ENCODE results near the gene RAMP2.
"Not testable (repeated sequence)": the region's sequence is repeated elsewhere in the genome, so short reads cannot be mapped to it uniquely, and the experiment has no call there.

The RAMP2 gene, protein sequence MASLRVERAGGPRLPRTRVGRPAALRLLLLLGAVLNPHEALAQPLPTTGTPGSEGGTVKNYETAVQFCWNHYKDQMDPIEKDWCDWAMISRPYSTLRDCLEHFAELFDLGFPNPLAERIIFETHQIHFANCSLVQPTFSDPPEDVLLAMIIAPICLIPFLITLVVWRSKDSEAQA

DNA sequence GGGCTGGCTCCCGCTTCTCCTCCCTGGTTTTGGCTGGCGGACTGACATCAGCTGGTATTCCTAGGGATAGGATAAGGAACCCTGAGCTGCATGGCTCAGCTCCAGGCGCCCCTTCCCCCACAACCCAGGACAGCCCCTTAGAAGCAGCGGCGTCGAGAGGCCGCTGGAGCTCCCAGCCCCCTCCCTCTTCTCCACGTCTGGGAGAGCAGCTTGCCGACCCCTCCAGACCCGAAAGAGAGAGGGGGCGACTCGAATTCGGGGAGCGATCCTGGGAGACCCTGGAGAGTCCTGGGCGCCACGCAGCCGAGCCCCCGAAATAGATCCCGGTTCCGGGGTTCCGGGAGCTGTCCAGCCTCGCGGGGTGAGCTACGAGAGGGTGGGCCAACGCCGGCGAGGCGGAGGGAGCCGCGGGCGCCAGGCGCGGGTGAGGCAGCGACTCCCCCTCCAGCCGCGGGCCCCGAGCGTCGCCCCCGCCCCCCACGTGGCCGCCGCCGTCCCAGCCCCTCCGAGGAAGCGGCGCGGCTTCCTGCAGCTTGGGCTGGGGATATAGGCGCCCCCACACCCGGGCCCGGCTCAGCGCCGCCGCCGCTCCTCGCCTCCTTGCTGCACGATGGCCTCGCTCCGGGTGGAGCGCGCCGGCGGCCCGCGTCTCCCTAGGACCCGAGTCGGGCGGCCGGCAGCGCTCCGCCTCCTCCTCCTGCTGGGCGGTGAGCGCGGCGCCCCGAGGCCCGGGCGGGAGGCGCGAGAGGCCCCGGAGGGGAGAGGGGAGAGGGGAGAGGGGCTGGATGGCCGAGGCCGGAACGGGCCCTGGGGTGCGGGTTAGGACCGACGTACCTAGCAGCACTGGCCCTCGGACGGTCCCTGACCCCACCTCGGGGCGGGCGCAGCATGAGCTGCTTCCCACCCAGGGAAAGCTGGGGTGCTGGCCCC lies at the start of gene RAMP2:
Gene RAMP2, plus strand, starts transcription at position 576 of the 930 bp plus-strand sequence. Its CDS starts 35 bp downstream, at position 611.
- peak in 1 of 14 donors; percentile 32 for DNase-seq

DNA sequence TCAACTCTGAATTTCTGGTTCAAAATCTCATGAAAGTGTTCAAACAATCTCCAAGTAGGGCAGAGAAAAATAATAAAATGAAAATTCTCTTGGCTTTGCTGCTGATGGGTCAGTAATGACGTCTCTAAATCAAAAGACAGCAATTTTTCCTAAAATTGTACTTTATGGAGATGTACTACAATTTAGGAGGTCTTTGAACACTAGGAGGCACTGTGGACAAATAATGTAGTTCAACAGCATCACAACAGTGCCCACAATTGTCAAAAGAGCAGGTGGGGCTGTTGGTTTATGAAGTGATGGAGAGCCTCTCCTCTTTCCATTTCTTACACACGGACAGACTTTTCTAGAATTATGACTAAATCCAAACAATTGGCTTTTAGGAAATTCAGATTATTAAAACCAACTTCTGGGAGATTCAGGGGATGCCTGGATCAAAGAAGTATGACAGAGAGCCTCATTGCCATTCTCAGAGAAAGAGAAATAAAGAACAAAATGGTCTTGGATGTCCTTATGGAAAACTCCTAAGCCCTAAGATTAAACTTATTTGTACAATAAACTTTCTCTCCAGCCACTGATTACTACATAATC lies 39.9 kb upstream of the RAMP2 start:
- DNase-seq = peak in 4 of 14 donors; percentile 1 to 5 (median 3)

DNA sequence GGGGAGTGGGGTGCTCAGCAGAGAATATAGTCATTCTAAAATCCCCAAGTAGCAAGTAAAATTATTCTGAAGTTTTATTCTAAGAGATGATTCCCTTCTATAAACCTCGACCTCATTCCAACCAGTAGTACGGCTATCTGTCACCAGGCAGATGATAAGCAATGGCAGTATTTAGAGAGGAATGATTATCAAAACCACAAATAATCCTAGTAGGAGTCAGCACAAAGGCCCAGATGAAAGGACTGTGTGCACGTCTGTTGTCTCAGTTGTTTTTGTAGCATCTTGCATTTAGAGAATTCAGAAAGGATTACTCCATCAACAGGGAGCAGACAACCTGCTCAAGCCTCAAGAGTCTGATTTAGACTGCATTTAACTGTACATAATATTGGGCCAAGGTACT lies 37.4 kb upstream of the RAMP2 start:
- DNase-seq = no peak

DNA sequence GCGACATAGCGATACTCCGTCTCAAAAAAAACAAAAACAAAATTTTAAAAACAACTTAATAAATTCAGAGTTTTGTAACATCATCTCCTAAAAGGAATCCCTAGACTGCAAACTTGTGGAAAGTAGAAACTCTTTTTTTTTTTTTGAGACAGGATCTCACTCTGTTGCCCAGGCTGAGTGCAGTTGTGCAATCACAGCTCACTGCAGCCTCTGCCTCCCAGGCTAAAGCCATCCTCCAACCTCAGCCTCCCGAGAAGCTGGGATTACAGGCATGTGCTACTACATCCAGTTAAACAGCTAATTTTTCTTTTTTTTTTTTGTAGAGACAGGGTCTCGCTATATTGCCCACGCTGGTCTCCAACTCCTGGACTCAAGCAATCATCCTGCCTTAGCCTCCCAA lies 35.9 kb upstream of the RAMP2 start:
- DNase-seq = no peak

DNA sequence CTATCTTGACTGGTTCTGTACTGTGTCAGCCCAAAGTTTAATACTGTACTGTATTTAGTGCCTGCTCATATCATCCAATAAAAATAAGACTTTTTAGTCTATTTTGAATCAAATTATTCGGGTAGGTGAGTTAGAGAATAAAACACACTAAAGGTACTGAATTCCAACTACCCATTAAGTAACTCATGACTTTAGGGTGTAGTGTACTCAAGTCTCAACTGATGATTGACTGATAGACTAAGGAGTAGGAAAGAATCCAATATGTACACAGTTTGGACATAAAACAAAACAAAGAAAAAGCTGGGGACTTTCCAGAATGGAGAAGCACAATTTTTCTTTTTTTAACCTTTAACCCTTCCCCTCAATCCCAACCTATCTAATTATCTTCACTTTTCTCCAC lies 20.3 kb upstream of the RAMP2 start:
- DNase-seq = no peak

DNA sequence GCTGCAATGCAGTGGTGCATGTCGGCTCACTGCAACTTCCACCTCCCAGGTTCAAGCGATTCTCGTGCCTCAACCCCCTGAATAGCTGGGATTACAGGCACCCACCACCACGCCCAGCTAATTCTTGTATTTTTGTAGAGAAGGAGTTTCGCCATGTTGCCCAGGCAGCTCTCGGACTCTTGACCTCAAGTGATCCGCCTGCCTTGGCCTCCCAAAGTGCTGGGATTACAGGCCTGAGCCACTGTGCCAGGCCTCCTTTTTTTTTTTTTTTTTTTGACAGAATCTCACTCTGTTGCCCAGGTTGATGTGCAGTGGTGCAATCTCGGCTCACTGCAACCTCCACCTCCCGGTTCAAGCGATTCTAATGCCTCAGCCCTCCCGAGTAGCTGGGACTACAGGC lies 18.1 kb upstream of the RAMP2 start:
- DNase-seq = not testable (repeated sequence)

DNA sequence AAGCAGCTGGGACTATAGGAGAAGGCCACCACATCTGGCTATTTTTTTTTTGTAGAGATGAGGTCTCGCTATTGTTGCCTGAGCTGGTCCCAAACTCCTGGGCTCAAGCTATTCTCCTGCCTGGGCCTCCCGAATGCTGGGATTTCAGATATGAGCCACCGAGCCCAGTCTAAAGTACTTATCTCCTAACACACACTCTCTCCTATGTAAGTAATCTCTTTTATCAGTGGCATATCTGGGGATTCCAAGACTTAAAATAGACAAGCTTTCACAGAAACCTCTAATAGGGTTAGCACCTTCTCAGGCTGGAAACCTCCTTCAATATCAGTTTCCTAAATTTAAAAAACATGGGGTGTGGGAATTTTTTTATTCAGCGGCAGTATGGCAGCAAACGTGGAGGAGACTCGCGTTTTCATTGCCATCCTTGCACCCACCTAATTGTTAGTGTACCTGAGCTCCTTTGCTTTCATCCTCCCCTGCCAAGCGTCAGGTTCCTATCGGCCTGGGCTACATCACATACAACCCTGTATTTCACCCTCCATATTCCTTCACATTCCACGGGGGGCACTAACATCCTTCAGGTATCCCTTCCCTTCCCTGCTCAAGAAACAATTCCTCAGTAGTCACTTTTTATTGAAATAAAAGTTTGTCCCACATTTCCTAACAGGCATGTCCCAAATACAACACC lies 17.3 kb upstream of the RAMP2 start:
- DNase-seq = no peak

DNA sequence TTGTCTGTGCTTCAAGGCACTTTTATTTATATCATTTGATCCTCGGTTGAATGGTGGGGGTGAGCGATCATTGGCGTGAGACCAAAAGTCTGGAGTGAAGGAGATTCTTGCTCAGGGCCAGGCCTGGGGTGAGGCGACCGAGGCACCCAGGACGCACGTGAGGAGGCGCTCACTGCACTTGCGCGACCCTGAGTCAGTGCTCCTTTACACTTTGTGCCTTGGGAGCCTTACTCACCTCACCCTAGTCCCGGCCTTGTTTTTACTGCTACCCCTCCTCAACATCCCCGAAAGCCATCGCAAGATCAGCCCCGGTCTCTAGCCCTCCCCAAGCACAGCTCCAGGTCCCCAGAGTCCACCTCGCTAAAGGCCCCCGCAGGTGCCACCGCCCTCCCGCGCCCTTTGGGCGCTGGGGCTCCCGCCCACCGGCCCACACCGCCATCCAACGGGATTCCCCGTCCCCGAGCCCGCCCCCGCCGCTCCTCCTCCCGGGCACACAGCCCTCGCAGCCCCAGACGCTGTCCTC lies 16.7 kb upstream of the RAMP2 start:
- DNase-seq = peak in 10 of 14 donors; percentile 35 to 81 (median 74)

DNA sequence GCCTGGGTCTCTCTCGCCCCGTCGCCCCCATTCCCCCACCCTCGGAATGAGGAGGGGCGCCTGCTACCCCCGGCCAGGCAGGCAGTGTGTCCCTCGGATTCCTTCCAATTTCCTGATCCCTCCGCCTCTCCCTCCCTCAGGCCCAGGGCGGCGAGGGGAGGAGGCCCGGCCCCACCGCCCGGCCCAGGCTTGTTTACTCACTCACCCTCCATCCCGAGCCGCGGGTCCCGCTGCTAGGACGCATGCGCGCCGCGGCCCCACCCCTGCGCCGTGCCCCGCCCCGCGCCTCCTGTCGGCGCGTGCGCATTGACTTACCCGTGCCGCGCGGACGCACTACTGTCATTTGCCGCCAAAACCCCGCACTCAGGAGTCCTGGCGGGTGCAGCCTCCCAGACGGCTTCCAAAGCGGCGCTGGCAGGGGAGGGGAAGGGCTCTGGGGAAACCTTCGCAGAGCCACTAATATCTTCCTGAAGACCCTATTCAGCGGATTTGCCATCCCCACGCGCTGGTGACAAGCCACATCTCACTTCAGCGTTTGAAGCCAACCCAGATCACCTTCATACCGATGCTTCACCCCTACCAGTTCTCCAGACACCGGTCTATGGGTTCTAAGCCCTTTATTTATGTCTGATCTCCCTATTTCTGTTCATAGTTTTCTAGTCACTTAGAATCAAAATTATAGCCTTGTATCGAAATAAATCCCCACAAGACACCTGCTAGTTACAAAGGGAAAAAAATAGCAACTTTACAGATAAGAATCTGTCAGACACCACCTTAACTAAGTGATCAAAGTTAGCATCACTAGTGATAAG lies 16.0 kb upstream of the RAMP2 start, which contains the start of gene EZH1:
Gene EZH1, minus strand, starts transcription at position 235 of the 812 bp plus-strand sequence. CDS start 16,099 bp downstream, outside the sequence.
- DNase-seq = peak; percentile 45 to 95 (median 86)

DNA sequence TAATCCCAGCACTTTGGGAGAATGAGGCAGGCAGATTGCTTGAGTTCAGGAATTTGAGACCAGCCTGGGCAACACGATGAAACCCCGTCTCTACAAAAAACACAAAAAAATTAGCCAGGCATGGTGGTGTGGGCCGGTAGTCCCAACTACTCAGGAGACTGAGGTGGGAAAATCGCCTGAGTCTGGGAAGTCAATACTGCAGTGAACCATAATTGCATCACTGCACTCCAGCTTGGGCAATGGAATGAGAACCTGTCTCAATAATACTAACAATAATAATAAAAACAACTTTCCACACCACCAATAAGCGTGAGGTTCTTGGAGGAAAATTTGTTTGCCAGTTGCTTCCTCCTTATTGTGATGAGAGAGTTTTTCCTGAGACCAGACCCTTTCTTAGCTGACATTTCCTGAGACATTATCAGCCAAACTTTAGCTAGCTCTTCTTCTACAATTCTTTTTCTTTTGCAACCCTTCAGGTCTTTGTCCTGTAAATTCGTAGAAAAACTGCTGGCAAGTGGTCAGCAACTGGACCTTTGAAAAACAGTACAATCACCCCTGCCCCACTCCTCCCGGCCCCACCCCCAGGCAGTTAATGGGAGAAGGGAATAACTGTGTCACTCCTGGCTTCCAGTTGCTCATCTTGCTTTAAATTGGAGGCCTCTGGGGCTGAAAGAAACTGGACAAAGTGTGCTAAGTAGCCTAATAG lies 12.7 kb upstream of the RAMP2 start:
- DNase-seq = no peak

DNA sequence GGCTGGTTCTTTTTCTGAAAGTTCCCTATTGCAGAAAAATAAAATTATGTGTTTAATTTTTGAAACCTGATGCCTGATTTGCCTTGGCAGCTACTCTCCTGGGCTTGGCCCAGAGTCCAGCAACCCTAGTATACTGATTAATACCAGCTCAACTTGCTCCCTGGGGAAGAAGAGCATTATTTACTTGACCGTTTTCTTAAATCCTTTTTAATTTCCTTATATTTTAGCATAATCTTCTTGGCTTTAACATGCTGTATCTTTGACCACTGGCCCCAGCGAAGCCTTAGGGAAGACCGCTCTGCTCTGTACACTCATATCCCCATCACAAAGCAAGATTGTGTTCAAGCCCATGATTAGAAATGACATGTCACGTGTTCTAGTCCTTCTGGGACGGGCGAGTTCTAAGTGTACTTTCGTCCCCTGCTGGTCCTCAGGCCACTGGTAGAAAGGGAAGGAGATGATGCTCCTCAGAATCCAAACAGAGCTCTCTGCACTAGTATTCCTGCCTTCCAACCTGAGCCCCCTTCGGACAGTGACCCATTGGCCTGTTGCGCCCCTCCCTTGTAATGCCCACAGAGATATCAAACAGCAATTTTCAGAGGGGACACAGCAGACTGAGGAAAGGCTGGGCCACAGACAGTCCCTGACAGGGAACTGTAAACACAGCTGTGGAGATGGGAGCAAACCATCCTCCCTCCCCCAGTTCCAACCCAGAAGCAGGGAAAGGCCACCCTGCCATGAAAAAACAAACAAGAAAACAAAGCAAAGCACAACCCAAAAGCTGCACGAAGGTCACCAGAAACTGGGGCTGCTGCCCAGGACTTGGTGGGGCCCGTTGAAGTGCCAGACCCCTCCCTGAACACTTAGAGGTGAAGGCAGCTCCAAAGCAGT lies 11.9 kb upstream of the RAMP2 start:
- peak in 2 of 14 donors; percentile 21 to 41 for DNase-seq

DNA sequence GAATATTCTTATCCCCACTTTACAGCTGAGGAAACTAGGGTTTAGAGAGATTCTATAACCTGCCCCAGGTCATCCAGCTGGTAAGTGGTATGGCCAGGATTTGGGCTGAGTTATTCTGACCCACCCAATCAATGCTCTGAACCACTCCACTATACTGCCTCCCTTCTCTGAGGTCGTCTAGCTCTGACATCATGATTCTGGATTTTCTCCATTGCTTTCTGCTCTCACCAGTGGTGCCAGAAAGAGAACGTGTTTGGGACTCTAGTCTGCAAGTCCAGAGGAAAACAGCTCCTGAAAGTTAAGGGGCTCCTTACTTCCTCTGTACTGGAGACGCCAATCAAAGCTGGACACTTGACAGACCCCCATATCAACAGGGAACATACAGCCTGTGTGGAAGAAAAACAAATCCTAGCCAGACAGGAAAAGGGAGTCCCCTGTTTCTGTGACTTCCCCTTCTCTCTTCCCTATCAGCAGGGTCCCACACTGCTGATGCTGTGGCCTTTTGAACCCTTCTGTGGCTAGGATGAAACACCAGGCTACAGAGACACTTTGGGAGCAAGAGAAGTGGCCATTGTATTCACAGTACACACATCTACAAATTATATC lies 10.2 kb upstream of the RAMP2 start:
- DNase-seq = no peak

DNA sequence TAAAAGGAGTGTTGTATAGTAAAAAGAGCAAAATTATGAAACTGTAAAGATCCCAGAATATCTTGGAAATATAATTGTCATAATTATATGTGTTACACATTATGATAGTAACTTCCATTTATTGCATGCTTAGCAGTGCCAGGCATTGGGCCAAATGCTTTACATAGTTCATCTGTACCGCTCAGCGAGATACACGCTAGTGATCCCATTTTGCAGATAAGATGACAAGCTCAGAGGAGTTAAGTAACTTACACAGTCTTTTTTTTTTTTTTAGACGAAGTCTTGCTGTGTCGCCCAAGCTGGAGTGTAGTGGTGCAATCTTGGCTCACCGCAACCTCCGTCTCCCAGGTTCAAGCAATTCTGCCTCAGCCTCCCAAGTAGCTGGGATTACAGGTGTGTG lies 9.4 kb upstream of the RAMP2 start:
- no peak for DNase-seq

DNA sequence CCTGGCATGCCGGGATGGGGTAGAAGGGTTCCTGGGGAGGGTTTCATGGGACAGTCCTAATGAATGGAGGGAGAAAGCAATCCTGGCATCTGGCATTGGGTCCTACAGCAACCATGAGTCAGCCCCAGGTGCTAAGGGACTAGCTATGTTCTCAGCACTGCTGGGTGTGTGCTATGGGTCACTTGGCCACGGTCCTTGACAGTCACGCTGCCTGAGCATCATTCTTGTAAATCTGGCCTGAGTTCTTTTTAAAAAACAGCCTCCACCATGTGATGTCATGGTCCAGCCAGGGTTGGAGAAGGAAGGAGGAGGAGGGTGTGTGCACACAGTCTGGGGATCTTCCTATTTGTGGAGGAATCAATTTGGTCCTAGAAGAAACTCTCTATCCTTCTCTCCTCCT lies 6.2 kb upstream of the RAMP2 start:
- DNase-seq = no peak

DNA sequence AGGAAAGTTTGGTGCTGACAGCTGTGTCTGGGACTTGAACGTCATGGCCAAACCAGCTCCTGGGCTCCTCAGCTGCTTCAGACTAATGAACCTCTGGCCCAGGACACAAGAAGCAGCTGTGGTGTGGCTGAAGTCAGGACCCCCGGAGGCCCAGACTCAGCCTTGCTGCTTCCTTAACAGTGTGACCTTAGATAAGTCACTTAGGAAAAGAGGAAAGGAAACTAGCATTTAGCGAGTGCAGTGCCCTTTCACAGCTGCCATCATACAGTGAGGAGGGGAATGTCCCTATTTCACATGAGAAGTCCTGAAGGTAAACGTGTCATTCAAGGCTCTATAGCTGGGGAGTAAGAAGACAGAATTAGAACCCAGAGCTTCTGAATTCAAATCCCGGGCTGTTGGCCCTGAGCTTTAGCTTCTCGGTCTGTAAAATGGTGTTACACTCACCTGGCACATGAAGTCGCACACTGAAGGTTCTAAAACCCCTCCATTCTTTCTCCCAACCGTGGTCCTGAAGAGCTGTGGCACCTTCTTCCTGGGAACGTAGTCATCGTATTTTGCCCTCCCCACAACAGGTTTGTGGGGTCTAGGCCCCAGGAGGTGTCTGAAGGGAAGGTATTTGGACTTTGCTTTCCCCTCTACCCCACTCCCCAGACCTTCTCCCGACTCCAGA lies 910 bp upstream of the RAMP2 start:
- no peak for DNase-seq

DNA sequence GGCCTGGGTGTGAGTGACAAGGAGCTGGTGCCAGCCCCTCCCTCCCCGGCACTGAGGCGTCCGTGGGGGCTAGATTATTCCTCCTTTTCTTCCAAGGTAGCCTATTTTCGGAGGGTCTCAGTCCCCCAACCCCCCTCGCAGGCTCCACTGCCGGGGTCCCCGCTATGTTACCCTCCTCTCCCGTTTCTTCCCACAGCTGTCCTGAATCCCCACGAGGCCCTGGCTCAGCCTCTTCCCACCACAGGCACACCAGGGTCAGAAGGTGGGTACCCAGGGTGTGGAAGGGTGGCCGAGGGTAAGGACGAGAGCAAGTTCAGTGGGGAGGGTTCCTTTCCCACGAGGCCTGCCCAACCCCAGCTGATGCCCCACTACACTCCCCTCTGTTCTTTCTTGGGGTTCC lies 611 bp downstream of the RAMP2 start:
- no peak for DNase-seq

DNA sequence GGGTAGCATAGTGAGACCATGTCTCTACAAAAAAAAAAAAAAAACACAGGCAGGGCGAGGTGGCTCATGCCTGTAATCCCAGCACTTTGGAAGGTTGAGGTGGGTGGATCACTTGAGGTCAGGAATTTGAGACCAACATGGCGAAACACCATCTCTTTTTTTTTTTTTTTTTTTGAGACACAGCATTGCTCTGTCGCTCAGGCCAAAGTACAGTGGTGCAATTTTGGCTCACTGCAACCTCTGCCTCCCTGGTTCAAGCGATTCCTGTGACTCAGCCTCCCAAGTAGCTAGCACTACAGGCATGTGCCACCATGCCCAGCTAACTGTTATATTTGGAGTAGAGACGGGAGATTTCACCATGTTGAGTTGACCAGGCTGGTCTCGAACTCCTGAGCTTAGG lies 5.1 kb downstream of the RAMP2 start:
- DNase-seq = no peak

DNA sequence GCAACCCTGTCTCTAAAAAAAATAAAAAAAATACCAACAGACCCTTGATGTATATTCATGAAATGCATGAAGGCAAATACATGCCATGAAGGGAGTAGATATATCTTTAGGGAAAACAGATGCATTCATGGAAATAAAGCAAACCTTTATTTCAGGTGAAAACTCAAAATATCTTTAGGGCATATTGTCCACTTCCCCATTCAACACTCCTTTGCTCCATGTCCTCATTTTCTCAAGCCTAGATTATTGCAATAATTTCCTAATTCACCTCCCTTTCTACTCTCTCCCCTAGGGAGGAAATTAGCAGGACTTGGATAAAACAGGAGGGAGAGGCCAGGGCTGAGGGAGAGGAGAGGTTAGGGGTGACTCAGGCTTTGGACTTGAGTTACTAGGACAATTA lies 6.5 kb downstream of the RAMP2 start:
- no peak for DNase-seq

DNA sequence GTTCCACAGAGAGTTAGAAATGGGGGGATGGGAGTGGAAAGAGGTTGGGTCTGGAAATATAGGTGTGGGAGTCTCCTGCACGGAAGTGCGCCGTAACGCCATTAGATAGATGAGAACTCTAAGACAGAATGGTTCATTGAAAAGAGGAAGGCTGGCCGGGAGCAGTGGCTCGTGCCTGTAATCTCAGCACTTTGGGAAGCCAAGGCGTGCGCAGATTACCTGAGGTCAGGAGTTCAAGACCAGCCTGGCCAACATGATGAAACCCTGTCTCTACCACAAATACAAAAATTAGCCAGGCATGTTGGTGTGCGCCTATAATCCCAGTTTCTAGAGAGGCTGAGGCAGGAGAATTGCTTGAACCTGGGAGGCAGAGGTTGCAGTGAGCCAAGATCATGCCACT lies 7.0 kb downstream of the RAMP2 start:
- not testable (repeated sequence) for DNase-seq
